ENCODE data around the gene SMC1A.

DNA sequence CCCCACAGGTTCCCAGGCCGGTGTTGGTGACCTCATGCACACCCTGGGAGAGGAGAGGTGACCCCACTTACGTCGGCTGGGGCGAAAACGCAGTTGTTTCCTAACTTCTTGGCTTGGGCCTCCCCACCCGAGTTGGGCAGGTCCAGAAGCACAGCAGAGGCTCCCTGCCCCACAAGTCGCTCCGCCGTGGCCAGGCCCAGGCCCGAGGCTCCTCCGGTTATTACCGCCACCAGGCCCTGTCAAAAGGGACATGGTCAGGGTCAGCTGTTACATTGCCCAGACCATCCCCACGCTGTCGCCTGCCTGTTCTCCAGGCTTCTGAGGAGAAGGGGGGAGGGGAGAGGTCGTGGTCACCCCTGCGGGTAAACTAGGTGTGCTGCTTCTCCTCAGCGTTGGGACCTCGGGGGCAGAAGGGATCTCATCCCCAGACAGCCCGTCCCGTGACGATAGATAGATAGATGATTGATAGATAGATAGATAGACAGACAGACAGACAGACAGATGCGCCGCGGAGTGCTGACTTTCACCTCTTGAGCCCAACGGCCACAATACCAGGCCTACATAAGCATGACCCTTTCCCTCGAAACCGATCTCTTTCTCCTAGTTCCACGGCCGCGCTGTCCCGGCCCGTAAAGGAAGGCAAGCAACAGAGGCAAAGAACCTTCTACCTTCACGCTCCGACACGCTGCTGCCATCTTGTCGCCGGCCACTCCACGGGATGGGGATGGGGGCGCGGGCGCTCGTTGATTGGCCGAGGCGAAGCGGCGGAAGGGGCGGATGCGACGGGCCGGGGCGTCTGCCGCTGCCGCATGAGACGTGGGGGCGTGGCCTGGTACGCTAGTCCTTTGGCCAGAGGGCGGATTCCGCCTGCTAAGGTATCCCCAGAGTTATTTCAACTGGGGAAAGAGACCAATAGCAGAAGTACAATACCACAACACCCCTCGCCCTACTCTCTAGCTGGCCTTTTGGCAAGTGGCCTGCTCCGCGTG lies 11.5 kb upstream of the SMC1A start, which contains the start of gene HSD17B10:
- no peak for TF ChIP-seq ZNF10 (tag by site-specific recombination; IDR thresholded peaks at IDR 0.05)
- TF ChIP-seq, protein P1, sequence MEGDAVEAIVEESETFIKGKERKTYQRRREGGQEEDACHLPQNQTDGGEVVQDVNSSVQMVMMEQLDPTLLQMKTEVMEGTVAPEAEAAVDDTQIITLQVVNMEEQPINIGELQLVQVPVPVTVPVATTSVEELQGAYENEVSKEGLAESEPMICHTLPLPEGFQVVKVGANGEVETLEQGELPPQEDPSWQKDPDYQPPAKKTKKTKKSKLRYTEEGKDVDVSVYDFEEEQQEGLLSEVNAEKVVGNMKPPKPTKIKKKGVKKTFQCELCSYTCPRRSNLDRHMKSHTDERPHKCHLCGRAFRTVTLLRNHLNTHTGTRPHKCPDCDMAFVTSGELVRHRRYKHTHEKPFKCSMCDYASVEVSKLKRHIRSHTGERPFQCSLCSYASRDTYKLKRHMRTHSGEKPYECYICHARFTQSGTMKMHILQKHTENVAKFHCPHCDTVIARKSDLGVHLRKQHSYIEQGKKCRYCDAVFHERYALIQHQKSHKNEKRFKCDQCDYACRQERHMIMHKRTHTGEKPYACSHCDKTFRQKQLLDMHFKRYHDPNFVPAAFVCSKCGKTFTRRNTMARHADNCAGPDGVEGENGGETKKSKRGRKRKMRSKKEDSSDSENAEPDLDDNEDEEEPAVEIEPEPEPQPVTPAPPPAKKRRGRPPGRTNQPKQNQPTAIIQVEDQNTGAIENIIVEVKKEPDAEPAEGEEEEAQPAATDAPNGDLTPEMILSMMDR (tag by site-specific recombination; IDR thresholded peaks at IDR 0.05): no peak
- peak; percentile 86 for TF ChIP-seq SP3 (tag by site-specific recombination; IDR thresholded peaks at IDR 0.05)
